LoVo (cell line): Measurements from ENCODE around the gene PGA4.
"Not testable (repeated sequence)": the region's sequence is repeated elsewhere in the genome, so short reads cannot be mapped to it uniquely, and the experiment has no call there.

ENCODE experiments used
- DNase-seq: peaks from one replicate; pipeline ENCODE4 v3.0.0-alpha.2; 2016; ENCODE audit warnings: low spot score

The PGA4 gene

GRCh38 chr11:61250796-61251765, 28.9 kb downstream of the PGA4 start:
- not testable (repeated sequence) for DNase-seq

- not testable (repeated sequence) for DNase-seq
Observed at GRCh38 chr11:61252332-61252731, 30.2 kb downstream of the PGA4 start.

GRCh38 chr11:61254403-61255025, 32.4 kb downstream of the PGA4 start:
- DNase-seq = peak; percentile 54

- no peak for DNase-seq
Observed at GRCh38 chr11:61256710-61257482, 34.7 kb downstream of the PGA4 start.

- DNase-seq = no peak
Observed at GRCh38 chr11:61258546-61258945, 36.4 kb downstream of the PGA4 start.

GRCh38 chr11:61259363-61259762, 37.2 kb downstream of the PGA4 start:
- DNase-seq = no peak

GRCh38 chr11:61264371-61264770, 42.2 kb downstream of the PGA4 start:
- DNase-seq = no peak

- DNase-seq = no peak
Observed at GRCh38 chr11:61264795-61265194, 42.6 kb downstream of the PGA4 start.

- DNase-seq = no peak
Observed at GRCh38 chr11:61265357-61265756, 43.2 kb downstream of the PGA4 start.

- peak; percentile 85 for DNase-seq
Observed at GRCh38 chr11:61266602-61267001, 44.5 kb downstream of the PGA4 start.

GRCh38 chr11:61267437-61267841, 45.3 kb downstream of the PGA4 start:
- peak; percentile 22 for DNase-seq

- DNase-seq = no peak
Observed at GRCh38 chr11:61268588-61269250, 46.6 kb downstream of the PGA4 start.

- no peak for DNase-seq
Observed at GRCh38 chr11:61270354-61271076, 48.4 kb downstream of the PGA4 start.

- no peak for DNase-seq
Observed at GRCh38 chr11:61272731-61273130, 50.6 kb downstream of the PGA4 start.

- DNase-seq = no peak
Observed at GRCh38 chr11:61273178-61274078, 51.3 kb downstream of the PGA4 start.

- DNase-seq = no peak
Observed at GRCh38 chr11:61274084-61274483, 51.9 kb downstream of the PGA4 start.

GRCh38 chr11:61275191-61275590, 53.0 kb downstream of the PGA4 start:
- no peak for DNase-seq

GRCh38 chr11:61277186-61278000, 55.2 kb downstream of the PGA4 start:
- DNase-seq = no peak

GRCh38 chr11:61278001-61278470, 55.9 kb downstream of the PGA4 start:
- DNase-seq = no peak
